ENCODE results near the gene KDM2A. TPM values are rescaled to one million over a fixed set of nuclear protein-coding genes. Genes with fewer than 3 reads are reported as not detected.

Gene KDM2A
- total RNA-seq, 1 donor from 2014 or later, result 40.7 TPM

- intact Hi-C loops (cut with DNase I), result no loop called here
- ATAC-seq (ENCODE audit: poor library complexity) (no peak), DNase-seq (no peak)
Observed at GRCh38 chr11:67275606-67276409, 156.7 kb downstream of the KDM2A start.

GRCh38 chr11:67276781-67277230, 157.7 kb downstream of the KDM2A start:
- intact Hi-C loops (cut with DNase I), result no loop called here
- DNase-seq (peak; percentile 74), ATAC-seq (ENCODE audit: poor library complexity) (peak; percentile 16)

DNA sequence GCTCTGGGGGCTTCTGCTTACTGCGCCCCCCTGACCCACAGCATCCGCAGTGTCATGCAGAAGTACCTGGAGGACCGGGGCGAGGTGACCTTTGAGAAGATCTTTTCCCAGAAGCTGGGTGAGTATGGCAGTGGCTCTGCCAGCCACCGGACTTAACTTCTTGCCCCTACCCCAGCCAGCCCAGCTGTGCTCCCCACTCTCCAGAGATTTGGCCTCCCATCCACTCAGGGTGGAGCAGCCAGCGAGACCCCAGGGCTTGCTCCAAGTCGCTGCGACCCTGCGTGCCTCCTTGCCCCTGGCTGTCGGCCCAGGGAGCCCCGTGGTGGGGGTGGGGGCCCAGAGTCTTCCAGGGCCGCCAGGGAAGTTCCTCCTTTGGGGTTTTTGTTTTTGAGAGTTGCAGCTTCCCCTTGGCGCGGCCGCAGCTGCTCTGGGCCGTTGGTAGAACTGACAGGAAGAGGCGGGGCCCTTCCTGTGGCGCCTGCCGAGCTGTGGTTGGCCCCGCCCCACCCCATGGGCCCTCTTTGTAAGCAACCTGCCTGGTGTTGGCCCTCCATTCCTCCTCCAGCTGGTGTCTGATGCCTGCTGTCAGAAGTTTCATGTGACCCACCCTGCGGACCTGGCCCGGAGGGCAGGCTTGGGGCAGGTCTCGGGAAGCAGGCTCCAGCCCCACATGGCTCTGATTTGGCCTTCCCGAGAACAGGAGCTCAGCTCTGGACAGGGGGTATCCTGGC, 158.3 kb downstream of the KDM2A start:
- ATAC-seq (ENCODE audit: poor library complexity) (peak; percentile 85), DNase-seq (peak; percentile 96)
- intact Hi-C loops (cut with DNase I), result no loop called here

- ATAC-seq (ENCODE audit: poor library complexity) (no peak), DNase-seq (peak; percentile 39)
- intact Hi-C loops (cut with DNase I), result no loop called here
Observed at GRCh38 chr11:67278135-67278938, 159.3 kb downstream of the KDM2A start.

DNA sequence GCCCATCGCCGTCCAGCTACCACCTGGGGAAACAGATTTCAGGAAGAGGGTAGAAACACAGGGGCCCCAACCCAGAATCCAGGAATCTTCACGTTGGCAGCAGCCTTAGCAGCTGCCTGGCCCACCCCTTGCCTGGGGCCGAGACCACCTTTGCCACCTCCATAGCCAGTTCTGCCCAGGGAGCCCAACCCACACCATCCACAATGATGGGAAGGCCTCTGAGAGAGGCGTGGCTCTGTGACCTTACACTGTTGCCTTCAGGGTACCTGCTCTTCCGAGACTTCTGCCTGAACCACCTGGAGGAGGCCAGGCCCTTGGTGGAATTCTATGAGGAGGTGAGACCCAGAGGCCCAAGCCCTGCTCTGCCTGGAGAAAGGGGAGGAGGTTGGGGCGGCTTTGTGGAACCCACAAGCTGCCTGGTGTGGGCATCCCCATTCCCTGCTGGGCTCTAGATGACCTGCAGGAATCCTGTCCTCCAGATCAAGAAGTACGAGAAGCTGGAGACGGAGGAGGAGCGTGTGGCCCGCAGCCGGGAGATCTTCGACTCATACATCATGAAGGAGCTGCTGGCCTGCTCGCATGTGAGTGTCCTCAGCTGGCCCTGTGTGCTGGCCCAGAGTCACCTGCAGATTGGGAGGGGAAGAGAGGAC, 160.0 kb downstream of the KDM2A start:
- ATAC-seq (ENCODE audit: poor library complexity) (no peak), DNase-seq (peak; percentile 42)
- intact Hi-C loops (cut with DNase I), result no loop called here

GRCh38 chr11:67279589-67280340, 160.7 kb downstream of the KDM2A start:
- intact Hi-C loops (cut with DNase I), result no loop called here
- no peak for ATAC-seq (ENCODE audit: poor library complexity)
- peak; percentile 37 for DNase-seq

GRCh38 chr11:67280341-67280787, 161.3 kb downstream of the KDM2A start:
- intact Hi-C loops (cut with DNase I), result no loop called here
- ATAC-seq (ENCODE audit: poor library complexity) (no peak), DNase-seq (peak; percentile 36)

GRCh38 chr11:67280788-67281551, 161.9 kb downstream of the KDM2A start:
- DNase-seq (peak; percentile 36), ATAC-seq (ENCODE audit: poor library complexity) (no peak)
- intact Hi-C loops (cut with DNase I), result no loop called here

DNA sequence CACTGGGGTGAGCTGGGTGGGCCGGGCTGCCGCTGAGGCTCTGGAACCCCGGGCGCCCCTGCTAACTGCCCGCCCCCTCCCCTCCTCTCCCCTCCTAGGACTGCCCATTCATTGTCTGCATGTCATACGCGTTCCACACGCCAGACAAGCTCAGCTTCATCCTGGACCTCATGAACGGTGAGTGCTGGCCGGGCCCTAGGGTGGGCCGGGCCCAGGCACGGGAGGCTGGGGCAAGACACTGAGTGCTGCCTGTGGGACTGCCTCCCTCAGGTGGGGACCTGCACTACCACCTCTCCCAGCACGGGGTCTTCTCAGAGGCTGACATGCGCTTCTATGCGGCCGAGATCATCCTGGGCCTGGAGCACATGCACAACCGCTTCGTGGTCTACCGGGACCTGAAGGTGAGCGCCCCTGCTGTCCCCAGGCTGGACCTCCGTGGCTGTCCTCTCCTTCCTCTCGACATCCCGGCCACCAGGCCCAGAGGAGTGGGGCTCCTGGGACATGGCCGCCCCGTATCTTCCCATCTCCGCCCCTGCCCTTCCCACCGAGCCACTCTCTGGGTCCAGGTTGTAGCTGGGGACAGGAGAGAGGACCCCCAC, 162.6 kb downstream of the KDM2A start:
- intact Hi-C loops (cut with DNase I), result no loop called here
- DNase-seq, result no peak
- ATAC-seq (ENCODE audit: poor library complexity), result no peak

GRCh38 chr11:67282155-67282875, 163.3 kb downstream of the KDM2A start:
- intact Hi-C loops (cut with DNase I), result no loop called here
- ATAC-seq (ENCODE audit: poor library complexity) (no peak), DNase-seq (no peak)

DNA sequence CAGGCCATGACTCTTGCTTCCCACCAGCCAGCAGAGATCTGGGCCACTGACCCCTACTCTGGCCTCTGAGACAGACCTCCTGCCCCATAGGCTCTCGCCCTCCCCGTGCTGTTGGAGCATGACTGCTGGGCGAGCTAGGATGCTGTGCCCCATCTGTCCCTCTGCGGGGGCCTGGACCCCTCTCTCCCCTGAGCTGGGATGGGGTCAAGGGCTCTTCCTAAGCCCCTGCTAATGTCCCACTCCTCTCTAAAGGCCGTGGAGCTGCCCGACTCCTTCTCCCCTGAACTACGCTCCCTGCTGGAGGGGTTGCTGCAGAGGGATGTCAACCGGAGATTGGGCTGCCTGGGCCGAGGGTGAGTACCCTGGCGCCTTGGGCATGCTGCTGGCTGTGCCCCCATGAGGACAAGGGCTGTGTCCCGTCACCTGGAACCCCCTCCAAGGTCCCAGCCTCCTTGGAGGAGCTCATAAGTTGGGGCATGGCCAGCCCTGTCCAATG, 163.9 kb downstream of the KDM2A start:
- intact Hi-C loops (cut with DNase I), result no loop called here
- peak; percentile 44 for DNase-seq
- no peak for ATAC-seq (ENCODE audit: poor library complexity)

DNA sequence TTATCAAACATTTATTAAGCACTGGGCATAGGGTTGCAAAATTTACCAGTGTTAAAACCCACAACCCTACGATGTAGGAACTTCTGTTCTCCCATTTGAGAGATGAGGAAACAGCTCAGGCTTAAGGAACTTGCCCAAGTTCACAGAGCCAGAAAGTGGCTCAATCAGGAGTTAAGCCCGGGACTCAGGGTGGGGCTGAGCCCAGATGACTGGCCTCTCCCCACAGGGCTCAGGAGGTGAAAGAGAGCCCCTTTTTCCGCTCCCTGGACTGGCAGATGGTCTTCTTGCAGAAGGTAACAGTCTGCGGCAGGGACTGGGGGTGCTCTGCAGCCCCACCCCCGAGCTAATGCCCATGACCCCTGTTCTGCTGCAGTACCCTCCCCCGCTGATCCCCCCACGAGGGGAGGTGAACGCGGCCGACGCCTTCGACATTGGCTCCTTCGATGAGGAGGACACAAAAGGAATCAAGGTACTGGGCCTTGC, 164.5 kb downstream of the KDM2A start:
- intact Hi-C loops (cut with DNase I), result no loop called here
- ATAC-seq (ENCODE audit: poor library complexity) (peak; percentile 28), DNase-seq (peak; percentile 48)

DNA sequence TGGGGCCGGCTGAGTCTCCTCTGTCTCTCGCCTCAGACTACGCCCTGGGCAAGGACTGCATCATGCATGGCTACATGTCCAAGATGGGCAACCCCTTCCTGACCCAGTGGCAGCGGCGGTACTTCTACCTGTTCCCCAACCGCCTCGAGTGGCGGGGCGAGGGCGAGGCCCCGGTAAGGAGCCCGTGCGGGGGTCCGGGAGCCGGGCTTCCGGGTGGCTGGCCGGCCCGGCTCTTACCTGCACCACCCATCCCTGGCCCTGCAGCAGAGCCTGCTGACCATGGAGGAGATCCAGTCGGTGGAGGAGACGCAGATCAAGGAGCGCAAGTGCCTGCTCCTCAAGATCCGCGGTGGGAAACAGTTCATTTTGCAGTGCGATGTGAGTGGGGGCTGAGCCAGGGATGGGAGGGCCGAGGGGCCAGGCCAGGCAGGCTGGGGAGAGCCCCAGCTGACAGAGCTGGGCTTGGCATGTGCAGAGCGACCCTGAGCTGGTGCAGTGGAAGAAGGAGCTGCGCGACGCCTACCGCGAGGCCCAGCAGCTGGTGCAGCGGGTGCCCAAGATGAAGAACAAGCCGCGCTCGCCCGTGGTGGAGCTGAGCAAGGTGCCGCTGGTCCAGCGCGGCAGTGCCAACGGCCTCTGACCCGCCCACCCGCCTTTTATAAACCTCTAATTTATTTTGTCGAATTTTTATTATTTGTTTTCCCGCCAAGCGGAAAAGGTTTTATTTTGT, 165.9 kb downstream of the KDM2A start:
- ATAC-seq (ENCODE audit: poor library complexity), result no peak
- peak; percentile 53 for DNase-seq
- intact Hi-C loops (cut with DNase I), result no loop called here

GRCh38 chr11:67285541-67286498, 166.8 kb downstream of the KDM2A start:
- intact Hi-C loops (cut with DNase I), result no loop called here
- ATAC-seq (ENCODE audit: poor library complexity), result no peak
- peak; percentile 49 for DNase-seq
